Breast epithelium (tissue), 4 donors: ENCODE results near the gene SEMA3F. TPM values are rescaled to one million over a fixed set of nuclear protein-coding genes. Genes with fewer than 3 reads are reported as not detected.
A peak's percentile ranks its signal among the peaks of the same experiment; 100 is the strongest.

Source experiments
- DNase-seq, 2 donors: peaks; one replicate each; pipeline ENCODE4 v3.0.0-alpha.2; 2019; ENCODE audit warnings: low spot score in 2 of 2
- H3K27ac ChIP-seq, 2 donors: fragments of 200-600 bp; sonication (generic) in 1 of 2; one replicate each; pipeline ENCODE4 v1.5.1; 2016 to 2019; ENCODE audit warnings: mild to moderate bottlenecking in 1 of 2
- H3K27me3 ChIP-seq, 2 donors: fragments of 200-600 bp; sonication (generic) in 1 of 2; one replicate each; pipeline versions ENCODE4 v1.5.1 to v1.6.0; 2017 to 2019; ENCODE audit warnings: control low read depth in 1 of 2, mild to moderate bottlenecking in 1 of 2
- H3K36me3 ChIP-seq: fragments of 200-600 bp; one replicate; pipeline ENCODE4 v1.5.1; 2019
- H3K4me1 ChIP-seq, 2 donors: fragments of 200-600 bp; sonication (generic); one replicate each; pipeline ENCODE4 v1.5.1; 2016 to 2019; ENCODE audit warnings: control low read depth in 1 of 2
- H3K4me3 ChIP-seq, 3 donors: fragments of 200-600 bp; sonication (generic); 1 replicate in 2 of 3; 2 replicates in 1 of 3; pipeline ENCODE4 v1.5.1; 2016 to 2019; ENCODE audit warnings: mild to moderate bottlenecking in 3 of 3, moderate library complexity in 2 of 3
- H3K9me3 ChIP-seq, 2 donors: fragments of 200-600 bp; sonication (generic) in 1 of 2; one replicate each; pipeline ENCODE4 v1.5.1; 2016 to 2019; ENCODE audit warnings: control low read depth in 1 of 2
- POLR2A ChIP-seq: fragments of 450-650 bp; IDR thresholded peaks from one replicate; pipeline ENCODE4 v1.6.1; 2016; ENCODE audit warnings: antibody characterized with exemption, mild to moderate bottlenecking, moderate library complexity
- POLR2AphosphoS5 ChIP-seq, 3 donors: sonication (generic); formaldehyde crosslinking; IDR thresholded peaks; one replicate each; pipeline ENCODE4 v1.6.1; 2017; ENCODE audit warnings: antibody characterized with exemption in 3 of 3
- intact Hi-C: fragments of 100-400 bp; cut with DNase I; formaldehyde crosslinking; loops from one replicate; pipeline ENCODE4 v1.15.1; 2023; ENCODE audit warnings: low total_unique reads
- total RNA-seq, 3 donors: library from RNA; depleted of rRNA; stranded (reverse); fragments of >200 nt; gene quantifications; one replicate each; pipeline ENCODE4 v1.1.0, GENCODE V29; 2016
- TF ChIP-seq, protein P1 (sequence below), 3 donors: fragments of 450-650 bp; IDR thresholded peaks; one replicate each; pipeline ENCODE4 v1.5.1; 2016 to 2017; ENCODE audit warnings: antibody characterized with exemption in 3 of 3, mild to moderate bottlenecking in 3 of 3, moderate library complexity in 3 of 3

Gene SEMA3F
- total RNA-seq, 3 donors from 2014 or later: 7.7 to 49.8 (median 26.9) TPM

DNA sequence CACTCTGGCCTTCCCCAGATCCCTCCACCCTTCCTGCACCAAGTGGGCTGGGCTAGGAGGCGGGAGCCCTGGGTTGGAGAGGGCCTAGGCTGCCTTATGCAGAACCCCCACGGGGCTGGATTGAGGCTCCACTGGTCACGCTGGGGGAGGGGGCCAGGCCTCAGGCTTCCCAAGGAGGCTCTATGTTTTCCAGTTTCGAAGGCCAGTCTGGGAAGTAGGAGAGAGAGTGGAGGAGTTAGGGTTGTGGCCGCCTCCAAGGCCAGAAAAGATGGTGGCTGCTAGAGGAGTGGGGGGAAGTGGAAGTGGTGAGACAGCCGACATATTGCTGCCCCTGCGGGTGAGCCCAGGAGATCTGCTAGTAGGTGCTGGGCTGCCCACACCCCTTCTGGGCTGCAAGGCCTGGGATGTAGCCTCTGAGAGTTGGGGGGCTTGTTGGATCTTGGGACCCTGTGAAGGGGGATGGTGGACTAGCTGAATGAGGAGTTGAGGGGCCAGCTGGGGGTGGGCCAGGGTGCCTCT lies 82.1 kb downstream of the SEMA3F start:
- TF ChIP-seq POLR2A (no peak), POLR2AphosphoS5 (IDR thresholded peaks at IDR 0.05) (no peak)
- TF ChIP-seq, protein P1, sequence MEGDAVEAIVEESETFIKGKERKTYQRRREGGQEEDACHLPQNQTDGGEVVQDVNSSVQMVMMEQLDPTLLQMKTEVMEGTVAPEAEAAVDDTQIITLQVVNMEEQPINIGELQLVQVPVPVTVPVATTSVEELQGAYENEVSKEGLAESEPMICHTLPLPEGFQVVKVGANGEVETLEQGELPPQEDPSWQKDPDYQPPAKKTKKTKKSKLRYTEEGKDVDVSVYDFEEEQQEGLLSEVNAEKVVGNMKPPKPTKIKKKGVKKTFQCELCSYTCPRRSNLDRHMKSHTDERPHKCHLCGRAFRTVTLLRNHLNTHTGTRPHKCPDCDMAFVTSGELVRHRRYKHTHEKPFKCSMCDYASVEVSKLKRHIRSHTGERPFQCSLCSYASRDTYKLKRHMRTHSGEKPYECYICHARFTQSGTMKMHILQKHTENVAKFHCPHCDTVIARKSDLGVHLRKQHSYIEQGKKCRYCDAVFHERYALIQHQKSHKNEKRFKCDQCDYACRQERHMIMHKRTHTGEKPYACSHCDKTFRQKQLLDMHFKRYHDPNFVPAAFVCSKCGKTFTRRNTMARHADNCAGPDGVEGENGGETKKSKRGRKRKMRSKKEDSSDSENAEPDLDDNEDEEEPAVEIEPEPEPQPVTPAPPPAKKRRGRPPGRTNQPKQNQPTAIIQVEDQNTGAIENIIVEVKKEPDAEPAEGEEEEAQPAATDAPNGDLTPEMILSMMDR (IDR thresholded peaks at IDR 0.05): no peak
- no peak for DNase-seq
- Histone ChIP-seq H3K4me1 (peaks cover 20 to 21% of the 10 kb centered on the region in 2 donors), H3K9me3 (no peaks in the 10 kb centered on the region), H3K36me3 (no peaks in the 10 kb centered on the region), H3K27me3 (no peaks in the 10 kb centered on the region), H3K27ac (peak overlapping the region; percentile 91), H3K4me3 (peak overlapping the region; percentile 77 to 87 (median 87))
- intact Hi-C loops: no loop called here

DNA sequence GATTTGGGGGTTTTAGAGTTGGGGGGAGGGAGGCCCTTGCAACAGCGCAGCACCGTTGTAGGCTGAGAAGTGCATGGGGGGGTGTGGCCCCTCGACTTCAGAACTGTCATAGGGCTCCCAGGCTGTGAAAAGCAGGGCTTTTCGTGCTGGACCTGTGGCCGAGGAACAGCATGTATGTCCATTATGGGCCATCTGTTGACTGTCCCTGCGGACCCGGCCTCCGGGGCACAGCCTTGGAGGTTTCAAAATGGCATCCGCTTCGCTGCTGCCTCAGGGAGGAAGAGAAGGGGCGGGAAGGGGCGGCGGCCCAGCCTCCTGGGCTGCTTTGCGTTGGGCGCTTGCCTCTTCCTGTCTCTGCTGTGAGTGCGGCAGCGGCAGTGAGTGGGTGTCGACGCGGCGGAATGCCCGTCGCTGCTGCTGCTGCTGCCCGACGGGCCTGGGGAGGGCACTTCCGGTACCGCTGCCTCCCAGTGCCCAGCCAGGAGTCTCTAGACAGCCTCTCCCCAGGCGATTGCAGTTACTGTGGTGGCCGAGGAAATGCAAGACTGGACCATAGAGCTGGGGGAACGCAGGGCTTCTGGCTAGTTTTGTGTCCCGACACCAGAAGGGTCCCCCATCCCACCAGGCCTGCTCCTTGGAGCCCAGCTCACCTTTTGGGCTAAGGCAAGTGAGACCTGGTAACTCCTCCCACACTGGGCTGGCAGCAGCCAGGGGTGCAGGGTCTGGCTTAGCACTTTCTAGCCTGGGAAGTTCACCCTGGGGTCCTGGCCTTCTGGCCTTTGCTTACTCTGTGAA lies 82.8 kb downstream of the SEMA3F start:
- DNase-seq: peak; percentile 70 to 80
- Histone ChIP-seq H3K27me3 (no peaks in the 10 kb centered on the region), H3K4me1 (peaks cover 24 to 25% of the 10 kb centered on the region in 2 donors), H3K36me3 (no peaks in the 10 kb centered on the region), H3K9me3 (no peaks in the 10 kb centered on the region), H3K27ac (peak overlapping the region; percentile 91), H3K4me3 (peak overlapping the region; percentile 77 to 87 (median 87))
- TF ChIP-seq, protein P1 (IDR thresholded peaks at IDR 0.05): no peak
- TF ChIP-seq POLR2AphosphoS5 (IDR thresholded peaks at IDR 0.05): peak in 2 of 3 donors; percentile 56 to 66
- TF ChIP-seq POLR2A: peak; percentile 2
- intact Hi-C loops: no loop called here

DNA sequence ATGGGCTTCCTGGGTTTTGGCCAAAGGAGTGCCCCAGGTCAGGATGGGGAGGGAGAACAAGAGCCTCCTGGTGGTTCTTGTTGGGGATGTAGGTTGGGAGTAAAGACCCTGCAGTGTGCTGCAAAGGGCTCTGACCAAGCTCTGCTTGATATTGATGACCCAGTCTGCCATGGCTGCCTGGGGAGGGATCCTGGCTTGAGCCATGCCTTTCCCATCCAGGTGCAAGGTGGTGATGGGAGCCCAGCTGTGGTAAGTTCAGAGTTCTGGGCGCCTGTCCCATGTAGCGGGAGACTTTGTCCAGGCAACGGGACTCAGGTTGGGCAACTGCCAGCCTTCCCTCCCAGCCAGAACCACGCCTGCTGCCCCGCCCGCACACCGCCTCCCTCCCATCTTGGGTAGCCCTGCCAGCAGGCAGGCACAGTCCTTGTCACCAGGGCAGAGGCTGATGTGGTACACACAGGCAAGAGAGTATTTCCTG lies 83.5 kb downstream of the SEMA3F start:
- intact Hi-C loops: no loop called here
- TF ChIP-seq POLR2AphosphoS5 (IDR thresholded peaks at IDR 0.05) (peak in 2 of 3 donors; percentile 31 to 49), POLR2A (no peak)
- Histone ChIP-seq H3K4me1 (peaks cover 28 to 30% of the 10 kb centered on the region in 2 donors), H3K27ac (peak overlapping the region; percentile 91), H3K4me3 (peak overlapping the region; percentile 77 to 87 (median 87)), H3K36me3 (no peaks in the 10 kb centered on the region), H3K27me3 (no peaks in the 10 kb centered on the region), H3K9me3 (no peaks in the 10 kb centered on the region)
- peak; percentile 90 for DNase-seq

Other genes starting within 250 kb of the SEMA3F start
- 10 to 100 TPM in 2 of 3 donors, 1 to 10 TPM in 1; 9.1 to 12.5 (median 11.3) TPM for gene MON1A, start 225.5 kb upstream of the SEMA3F start, total RNA-seq
- gene RBM6, start 215.2 kb upstream of the SEMA3F start, total RNA-seq: 100 to 1,000 TPM in 2 of 3 donors, 10 to 100 TPM in 1; 92.2 to 158 (median 154) TPM
- gene RBM5, start 66.4 kb upstream of the SEMA3F start, total RNA-seq: 100 to 1,000 TPM; 214 to 343 (median 296) TPM
- gene GNAT1, start 36.3 kb downstream of the SEMA3F start, total RNA-seq: not detected
- gene SLC38A3, start 49.9 kb downstream of the SEMA3F start, total RNA-seq: 1 to 10 TPM in 1 of 3 donors, under 1 TPM in 1, not detected in 1; 0.98 to 2.5 TPM
- 100 to 1,000 TPM in 2 of 3 donors, 10 to 100 TPM in 1; 95.3 to 232 (median 162) TPM for gene GNAI2, start 80.9 kb downstream of the SEMA3F start, total RNA-seq
- 10 to 100 TPM; 10.1 to 17.6 (median 11.1) TPM for gene SEMA3B, start 113.8 kb downstream of the SEMA3F start, total RNA-seq
- gene LSMEM2, start 123.8 kb downstream of the SEMA3F start, total RNA-seq: not detected
- gene IFRD2, start 137.1 kb downstream of the SEMA3F start, total RNA-seq: 10 to 100 TPM; 50.4 to 82.3 (median 72.7) TPM
- gene HYAL3, start 144.1 kb downstream of the SEMA3F start, total RNA-seq: 1 to 10 TPM; 2.3 to 6.4 (median 2.7) TPM
- gene NAA80, start 144.1 kb downstream of the SEMA3F start, total RNA-seq: 1 to 10 TPM; 6.0 to 8.8 (median 8.5) TPM
- gene HYAL1, start 148.2 kb downstream of the SEMA3F start, total RNA-seq: 10 to 100 TPM in 1 of 3 donors, 1 to 10 TPM in 2; 3.5 to 16.1 (median 4.8) TPM
- gene HYAL2, start 167.4 kb downstream of the SEMA3F start, total RNA-seq: 100 to 1,000 TPM in 1 of 3 donors, 10 to 100 TPM in 2; 66.0 to 215 (median 96.0) TPM
- gene TUSC2, start 172.9 kb downstream of the SEMA3F start, total RNA-seq: 10 to 100 TPM; 18.1 to 25.9 (median 21.3) TPM
- gene RASSF1, start 185.5 kb downstream of the SEMA3F start, total RNA-seq: 10 to 100 TPM; 42.7 to 63.6 (median 49.8) TPM
- gene ZMYND10, start 190.4 kb downstream of the SEMA3F start, total RNA-seq: 1 to 10 TPM in 2 of 3 donors, under 1 TPM in 1; 0.32 to 2.6 (median 1.9) TPM
- gene NPRL2, start 195.5 kb downstream of the SEMA3F start, total RNA-seq: 10 to 100 TPM; 17.4 to 31.5 (median 29.5) TPM
- gene CYB561D2, start 195.5 kb downstream of the SEMA3F start, total RNA-seq: 10 to 100 TPM; 23.6 to 30.1 (median 28.8) TPM
- 10 to 100 TPM; 46.7 to 67.3 (median 47.9) TPM for gene TMEM115, start 204.2 kb downstream of the SEMA3F start, total RNA-seq